Hematopoietic multipotent progenitor cell treated with erythropoietin and hydrocortisone succinate and interleukin-3 and kit ligand, for 15 days (in vitro differentiated cells): ENCODE measurements around the gene ATOSB.
A peak's percentile ranks its signal among the peaks of the same experiment; 100 is the strongest.

Experiments
- DNase-seq: peaks from one replicate; pipeline ENCODE4 v3.0.0-alpha.2; 2015; ENCODE audit warnings: low spot score

ATOSB gene

DNA sequence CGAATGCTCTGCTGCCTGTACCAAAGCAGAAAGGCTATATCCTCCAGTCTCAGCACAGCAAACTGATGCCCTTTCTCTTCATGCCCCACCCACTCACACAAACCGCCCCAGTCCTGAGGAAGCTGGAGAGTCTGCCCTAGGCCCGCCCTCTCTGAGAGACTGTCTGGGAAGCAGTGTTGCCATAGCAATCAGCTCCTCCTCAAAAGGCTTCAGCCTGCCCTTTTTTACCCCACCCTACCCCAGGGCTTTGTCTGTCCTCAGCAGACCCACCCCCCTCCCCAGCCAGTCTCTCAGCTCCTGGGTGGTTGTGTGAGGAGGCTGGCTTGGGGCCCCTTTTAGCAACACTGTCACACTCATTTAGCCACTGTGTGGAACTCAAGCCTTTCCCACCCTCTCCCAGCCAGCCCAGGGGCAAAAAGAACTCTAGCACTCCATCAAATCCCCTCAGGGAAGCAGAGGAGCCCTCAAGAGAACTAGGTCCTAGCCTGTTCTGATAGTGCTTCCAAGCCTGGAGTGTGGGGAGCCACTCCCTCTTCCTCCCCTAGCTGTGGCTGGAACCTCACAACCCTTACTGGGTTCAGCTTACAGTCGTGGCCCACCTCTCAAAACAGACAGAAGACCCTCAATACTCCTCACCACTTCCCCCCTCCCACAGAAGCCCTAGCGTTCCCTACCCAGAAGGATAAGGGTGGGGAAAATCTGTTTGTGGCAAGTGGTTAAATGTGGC is 1.4 kb downstream of the ATOSB start:
- DNase-seq = peak; percentile 85

DNA sequence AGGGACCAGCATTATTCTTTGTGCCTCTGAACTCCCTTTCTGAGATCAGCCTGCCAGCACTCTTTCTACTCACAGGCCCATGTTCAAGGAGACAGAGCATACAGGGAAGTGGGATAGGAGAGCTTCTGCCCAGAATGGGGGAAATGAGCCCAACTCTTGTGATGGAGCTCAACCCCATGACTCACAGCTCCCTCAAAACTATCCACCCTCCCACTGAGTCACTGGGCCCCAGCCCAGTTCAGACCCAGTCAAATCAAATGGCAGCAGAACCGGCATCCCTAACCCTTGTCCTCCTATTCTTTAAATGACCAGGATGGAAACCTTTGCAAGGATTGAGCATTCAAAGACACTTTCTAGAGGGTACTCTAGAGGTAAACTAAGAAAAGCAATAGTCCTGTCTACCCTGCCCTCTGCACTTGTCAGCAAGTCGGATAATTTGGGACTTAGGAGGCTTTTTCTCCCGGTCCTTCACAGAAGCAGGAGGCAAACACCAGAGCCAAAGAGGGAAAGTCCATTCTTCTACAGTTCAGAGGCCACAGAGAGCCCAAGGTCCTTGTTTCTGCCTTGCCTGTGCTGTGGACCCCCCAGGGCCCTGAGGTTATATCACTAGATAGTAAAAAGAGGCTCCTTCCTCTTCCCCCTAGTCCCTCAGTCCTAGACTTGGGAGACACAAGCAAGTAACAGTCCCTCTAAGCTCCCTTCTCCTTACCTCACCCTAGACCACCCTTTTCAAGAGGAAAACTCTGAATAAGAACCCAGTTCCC is 3.2 kb downstream of the ATOSB start:
- DNase-seq = peak; percentile 78

DNA sequence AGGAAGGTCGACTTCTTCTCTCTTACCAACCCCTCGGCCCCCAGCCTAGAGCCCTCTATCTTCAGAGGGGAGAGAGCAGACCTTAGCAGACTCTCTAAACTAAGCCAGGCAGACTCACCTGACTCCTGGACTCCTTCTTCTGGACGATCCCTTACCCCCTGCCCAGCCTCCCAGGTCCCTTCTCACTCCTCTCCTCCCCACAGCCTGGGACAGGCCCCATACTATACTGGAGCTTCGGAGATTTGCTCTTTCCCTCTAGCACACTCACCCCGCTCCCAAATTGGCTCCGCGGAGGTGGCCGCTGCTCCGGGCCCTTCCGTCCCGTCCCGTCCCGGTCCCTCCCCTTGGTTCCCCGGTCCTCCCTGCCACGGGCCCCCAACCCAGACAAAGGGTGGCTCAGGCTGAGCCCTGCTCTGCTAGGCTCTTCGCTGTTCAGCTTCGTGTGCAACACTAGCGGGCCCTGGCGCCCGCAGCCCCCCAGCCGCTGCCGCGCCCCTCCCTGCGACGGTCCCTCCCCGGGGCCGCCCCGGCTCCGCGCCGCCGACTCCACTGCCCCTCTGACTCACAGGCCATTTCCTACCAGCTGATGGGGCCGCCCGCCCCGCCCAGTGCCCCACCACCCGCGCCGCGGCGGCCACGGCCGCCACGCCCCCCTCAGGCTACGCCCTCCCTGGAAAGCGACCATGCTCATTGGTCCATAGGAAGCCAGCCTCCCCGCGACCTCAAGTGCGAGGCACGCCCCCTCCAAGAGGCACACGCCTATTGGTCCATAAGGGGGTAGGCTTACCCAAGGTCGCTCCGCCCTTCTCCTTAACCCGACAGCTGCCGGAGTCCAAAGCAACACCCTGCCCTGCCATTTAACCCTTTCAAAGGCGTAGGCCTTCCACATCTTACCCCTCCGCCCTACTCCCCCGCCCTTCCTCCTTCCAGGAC is 4.4 kb downstream of the ATOSB start:
- DNase-seq = peak; percentile 100

DNA sequence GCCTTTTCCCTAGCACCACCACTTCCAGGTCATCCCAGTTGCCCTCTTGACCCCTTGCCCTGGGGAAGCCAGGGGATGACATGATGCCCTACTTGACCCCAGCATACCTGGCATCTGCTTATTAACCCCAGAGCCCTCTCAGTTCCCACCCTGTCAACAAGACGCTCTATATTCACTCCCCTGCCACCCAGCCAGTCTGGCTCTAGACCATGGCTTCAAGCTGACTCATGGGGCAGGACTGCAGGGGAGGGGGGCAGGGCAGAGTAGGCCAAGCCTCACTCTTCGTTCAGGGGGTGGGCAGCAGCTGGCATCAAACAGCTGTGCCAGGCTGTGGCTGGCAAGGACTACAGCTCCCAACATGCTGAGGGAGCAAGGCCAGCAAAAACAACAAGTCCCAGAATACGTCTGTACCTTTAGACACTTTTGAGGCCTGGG is 5.3 kb downstream of the ATOSB start:
- DNase-seq = peak; percentile 92

DNA sequence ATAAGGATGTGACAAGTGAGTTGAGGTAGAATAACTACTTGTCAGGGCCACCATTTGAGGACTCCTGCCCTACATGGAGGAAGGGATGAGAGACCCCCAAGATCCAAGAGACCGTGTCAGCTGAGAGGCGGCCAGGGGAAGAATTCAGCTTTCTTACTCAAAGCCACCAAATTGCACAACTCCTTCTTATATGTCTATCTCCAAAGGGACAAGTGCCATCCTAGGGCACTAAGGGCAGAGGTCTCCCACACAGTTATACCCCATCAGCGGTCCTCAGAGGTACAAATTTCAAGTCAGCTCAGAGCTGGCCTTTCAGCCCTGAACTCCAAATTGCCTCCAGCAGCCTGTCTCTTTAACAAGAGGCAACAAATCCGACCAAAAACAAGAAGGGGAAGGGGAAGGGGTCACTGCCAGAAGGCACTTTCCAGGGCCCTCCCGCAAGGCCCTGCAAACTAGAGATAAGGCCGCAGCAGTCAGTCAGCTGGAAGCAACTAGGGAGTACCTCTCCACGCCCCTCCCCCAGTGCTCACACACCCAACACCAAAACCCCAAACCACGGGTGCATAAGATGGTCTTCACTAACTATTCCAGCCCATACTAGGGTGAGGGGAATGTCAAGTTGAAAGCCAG is 6.6 kb downstream of the ATOSB start:
- peak; percentile 95 for DNase-seq

DNA sequence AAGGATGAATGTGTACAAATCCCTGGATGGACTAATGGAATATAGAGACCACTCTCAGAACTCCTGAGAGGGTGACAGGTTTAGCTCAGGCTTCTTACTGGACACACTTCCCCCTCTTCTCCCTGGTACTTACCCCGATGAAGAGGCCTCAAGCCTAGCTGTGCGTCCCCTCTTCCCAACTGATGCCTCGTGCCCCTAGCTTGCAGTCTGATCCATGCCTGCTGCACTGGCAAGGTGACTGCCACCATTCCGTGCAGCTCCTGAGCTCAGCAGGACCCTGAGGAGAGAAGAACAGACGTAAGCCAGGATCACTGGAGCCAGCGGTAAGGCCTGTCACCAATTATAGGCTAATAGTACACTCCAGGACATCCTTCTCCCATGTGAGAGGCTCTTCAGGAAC is 7.2 kb downstream of the ATOSB start:
- peak; percentile 23 for DNase-seq

DNA sequence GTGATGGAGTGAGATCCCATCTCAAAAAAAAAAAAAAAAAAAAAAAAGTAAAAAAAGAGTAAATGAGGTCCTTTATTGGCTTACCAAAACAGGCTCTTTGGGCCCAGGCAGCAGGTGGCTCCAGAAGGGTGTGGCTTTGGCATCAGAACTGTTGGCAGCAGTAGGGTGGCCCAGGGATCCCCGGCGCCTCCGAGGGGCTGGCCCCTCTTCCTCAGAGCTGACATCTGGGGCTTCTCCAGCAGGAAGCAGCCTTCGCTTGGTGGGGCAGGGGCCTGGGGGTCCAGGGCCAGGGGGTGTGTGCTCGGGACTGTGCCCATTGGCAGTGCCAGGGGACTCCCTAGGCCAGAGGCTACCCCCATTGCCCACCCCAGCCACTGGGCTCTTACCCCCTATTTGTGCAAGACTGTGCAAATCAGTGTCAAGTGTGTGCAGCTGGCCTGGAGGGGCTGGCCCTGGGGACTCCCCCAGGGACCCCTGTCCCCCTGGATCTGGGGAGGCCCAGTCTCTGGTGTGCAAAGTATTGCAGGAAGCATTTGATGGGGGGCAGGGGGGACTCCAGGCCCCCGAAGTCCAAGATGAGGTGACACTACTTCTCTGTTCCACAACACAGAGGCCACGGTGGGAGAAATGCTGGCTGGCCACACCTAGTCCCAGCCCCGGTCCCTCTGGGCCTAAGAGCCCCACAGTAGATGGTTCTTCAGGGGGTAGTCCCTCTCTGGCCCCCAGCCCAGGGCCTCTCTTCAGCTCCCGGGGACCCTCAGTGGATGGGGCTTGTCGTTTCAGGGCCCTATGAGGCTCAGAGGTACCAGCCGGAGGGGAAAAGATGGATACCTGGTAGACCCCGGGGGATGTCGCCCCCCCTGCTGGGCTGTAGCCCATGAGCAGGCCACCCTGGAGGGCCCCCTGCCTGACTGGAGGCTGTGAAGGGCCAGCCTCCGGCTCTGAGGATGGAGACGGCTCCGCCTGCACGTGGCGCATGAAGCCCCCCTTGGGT is 8.1 kb downstream of the ATOSB start:
- DNase-seq = peak; percentile 67

DNA sequence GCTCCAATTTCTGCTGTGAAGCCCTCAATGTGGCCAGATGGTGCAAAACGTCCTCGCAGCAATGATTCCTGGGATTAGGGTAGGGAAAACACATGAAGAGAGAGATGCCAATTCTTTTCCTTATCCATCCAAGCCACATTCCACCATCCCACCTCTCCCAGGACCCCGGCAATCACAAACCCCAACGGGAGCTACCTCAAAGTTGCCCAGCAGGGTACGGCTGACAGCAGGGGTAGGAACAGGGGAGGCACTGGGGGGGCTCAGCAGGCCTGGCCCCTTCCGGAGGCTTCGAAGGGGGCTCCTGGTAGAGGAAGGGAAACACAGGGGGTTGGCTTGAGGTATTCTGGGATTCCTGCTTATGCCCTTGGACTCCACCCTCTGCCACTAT is 9.3 kb downstream of the ATOSB start:
- DNase-seq = no peak

DNA sequence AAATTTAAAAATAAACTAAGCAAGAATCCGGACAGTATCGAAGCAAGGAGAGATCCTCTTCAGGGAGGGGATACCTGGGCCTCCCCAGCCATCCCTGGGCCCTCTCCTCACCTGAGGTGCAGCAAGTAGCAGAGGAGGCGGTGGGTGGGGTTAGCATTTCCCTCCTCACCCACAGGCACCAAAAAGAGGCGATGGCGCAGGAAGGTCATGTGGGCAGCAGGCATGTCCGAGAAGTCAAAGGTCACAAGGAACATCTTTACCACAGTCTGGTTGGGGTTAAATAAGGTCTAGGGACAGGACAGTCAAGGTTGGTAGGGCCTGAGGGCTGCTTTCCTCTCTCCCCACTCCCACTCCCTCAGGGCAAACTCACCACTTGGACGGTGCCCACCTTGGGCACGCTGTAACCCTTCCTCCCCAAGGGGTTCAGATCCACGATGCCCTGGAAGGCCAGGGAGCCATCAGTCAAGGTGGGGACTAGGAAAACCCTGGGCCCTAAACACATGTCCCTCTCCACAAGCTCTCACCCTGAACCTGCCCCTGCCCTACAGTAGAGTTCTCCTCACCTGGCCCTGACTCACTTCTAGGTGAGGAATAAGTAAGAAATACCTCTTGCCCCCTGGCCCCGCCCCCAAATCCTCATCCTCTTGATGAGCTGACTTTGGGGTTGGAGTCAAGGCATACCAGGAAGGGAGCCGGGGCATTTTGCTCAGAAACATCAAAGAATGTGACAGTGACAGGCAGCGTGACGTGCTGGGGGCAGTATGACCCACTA is 9.9 kb downstream of the ATOSB start:
- DNase-seq = no peak

DNA sequence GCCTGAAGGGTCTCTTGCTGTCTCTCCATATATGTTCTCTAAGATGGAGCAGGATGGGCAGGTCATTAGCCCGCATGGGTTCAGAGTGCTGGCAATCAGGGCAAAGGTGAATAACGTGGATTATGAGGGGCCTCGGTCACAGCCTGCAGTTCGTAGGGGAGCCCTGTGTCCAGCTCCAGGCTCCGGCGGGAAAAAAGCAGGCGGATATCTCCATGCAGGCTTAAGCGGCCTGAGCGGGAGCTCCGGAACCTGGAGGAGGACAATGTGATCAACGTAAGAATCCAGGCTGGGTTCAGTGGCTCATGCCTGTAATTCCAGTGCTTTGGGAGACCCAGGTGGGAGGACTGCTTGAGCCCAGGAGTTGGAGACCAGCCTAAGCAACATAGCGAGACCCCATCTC is 10.5 kb downstream of the ATOSB start:
- no peak for DNase-seq

DNA sequence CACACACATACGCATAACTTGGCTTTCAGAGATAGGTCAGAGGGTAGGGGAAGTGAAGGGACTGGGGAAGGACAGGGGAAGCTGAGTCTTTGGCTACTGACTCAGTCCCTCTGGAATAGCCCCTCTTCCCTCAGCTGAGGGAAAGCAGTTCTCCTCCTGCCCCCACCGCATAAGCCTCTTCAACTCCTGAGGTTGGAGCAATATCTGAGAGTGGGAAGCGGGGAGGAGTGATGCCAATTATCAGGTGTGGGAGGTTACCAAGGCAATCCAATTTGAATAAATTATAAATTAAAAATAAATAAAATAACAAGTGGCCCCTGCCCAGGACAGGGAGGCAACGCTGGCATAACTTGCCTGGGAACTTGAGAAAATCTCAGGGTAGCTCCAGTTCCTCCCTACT is 11.1 kb downstream of the ATOSB start:
- no peak for DNase-seq

DNA sequence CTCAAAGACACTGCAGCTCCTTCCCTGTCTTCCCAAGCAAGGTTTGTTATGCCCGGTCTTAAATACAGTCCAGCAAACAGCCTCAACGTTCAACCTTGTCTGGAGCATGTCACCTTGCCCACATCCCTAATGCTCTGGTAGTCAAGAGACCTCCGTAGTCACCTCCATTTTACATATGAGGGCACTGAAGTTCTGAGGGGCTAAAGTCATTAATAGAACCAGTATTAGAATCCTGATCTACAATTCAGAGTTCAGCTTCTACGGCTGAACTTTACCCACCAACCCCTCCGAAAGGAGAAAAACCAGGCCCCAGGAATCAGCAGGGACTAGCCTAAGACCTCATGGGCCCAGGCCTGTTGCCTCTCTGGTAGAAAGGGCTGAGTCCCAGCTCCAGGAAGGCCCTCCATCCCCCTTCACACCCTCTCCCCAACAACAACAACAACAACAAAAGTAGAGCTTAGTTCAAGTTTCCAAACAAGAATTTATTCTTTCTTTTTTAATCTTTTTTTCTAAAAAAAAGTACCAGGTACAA is 11.9 kb downstream of the ATOSB start:
- DNase-seq = no peak

DNA sequence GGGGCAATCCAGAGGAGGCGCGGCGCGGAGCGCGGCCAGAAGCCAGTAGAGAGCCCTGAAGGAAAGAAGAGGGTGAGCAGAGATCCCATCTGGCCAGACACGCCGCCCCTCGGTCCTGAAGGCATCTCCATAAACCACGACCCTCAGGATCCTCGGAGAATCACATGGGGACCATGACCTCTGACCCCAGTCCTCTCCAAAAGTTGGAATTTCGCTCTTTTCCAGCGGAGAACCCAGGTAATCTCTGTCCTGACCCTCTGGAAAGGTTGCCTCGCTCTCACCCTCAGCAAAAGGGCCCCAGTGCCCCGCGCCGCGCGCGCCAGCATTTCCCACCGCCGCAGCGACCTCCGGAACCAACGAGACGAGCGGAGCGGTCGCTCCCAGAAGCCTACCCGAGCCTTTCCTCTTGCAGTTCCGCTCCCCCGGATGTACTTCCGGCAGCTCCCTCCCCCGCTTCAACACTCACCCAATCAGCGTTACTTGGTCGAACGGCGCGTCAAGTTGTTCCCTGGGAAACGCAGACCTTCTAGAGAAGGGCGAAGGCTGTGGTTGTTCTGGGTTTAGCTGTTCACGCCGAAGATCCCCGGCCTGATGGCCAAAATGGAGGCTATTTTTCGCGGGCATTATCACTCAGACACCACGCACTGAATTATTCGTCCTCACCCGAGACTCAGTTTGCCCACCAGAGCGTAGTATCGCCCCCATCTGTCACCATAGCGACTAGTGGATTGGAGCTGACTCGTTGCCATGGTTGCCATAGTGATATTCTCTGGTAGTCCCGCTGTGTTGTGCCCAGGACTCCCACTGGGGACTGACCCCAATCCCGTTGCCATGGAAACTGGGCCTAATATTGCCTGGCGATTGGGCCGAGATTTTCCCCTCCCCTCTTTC is 12.6 kb downstream of the ATOSB start, which contains the start of gene STOML2:
STOML2 (minus strand) TSS at position 363 of the 891 bp plus-strand sequence; CDS start at position 326, 37 bp downstream.
- DNase-seq = peak; percentile 94

DNA sequence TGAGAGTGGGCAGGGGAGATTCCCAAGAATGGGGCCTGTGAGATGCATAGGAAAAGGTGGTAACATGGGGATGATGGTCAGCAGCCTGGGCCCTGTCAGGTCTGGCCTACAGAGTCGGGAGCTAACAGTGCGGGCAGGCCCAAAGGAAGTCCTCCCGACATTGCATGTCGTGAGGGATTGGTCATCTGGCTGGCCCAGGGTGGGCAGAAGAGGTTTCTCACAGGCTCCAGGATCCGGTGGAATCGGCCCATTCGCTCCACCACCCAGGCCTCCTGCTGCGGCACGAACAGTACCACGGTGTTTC is 13.2 kb downstream of the ATOSB start:
- DNase-seq = no peak

DNA sequence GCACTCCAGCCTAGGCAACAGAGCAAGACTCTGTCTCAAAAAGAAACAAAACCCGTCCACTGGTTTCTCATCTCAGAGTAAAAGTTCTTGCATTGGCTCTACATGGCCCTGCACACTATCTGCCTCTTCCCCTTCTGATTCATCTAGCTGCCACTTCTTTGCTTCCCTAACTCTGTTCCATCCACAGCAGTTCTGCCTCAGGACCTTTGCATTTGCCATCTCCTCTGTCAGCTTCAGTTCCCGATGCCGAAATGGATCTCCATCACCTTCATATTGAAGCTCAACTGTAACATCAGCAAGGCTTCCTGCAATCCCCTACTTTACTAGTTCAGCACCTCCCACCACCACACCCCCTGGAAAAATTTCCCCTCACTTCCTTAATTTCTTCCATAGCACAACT is 18.1 kb downstream of the ATOSB start:
- DNase-seq = no peak

DNA sequence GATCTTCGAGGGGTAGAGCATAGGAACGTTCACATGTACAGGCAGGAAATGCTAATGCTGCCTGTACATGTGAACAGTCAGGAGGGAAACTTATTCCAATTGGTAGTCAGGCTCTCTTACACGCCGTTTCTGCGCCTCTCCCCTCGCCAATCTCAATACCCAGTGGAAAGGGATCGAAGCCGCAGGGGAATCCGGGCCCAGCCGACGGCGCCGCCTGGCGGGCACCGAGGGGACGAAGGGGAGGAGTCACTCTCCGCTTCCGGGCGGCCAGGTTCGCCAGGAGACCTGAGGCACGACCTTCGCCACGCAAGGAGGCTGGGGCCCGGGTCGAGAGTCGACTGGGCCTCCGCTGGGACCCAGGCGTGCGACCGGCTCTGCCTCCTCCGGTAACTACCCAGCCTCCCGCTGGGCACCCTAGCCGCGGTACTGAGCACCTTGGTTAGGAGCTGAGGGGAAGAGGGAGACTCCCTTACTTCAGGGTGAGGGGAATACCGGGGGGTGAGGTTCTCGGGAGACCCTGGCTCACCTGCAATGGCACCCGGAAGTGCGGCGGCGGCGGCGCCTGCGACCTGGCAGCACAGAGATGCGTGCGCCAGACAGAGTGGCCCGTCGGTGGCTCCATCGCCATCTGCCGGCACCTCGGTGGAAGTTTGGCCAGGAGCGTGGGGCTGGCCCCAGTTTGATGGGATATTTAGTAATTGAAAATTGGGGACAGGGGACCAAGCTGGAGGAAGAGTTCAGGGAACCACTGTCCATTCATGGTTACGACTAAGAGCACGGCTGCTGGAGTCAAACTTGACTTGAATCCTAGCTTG is 19.4 kb downstream of the ATOSB start, which contains the start of gene PIGO:
PIGO (minus strand) TSS at position 557 of the 815 bp plus-strand sequence. CDS start 1,026 bp downstream, outside the sequence.
- peak; percentile 89 for DNase-seq

DNA sequence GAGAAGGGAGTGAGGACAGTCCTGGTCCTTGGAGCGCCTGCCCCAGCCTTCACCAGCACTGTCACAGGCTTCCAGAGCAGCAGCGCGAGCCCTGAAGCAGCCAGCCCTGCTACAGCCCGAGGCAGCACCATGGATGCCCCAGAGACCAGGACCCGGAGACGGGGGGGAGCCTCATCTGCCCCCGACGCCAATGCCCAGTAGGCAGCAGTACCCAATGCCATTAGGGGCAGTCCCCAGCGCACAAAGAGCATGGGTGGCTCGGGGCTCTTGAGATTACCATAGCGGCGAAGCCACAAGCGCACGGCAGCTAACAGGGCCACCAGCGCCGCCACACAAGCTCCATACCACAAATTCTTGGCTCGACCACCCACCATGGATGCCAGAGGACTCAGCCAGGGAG is 24.1 kb downstream of the ATOSB start:
- no peak for DNase-seq

DNA sequence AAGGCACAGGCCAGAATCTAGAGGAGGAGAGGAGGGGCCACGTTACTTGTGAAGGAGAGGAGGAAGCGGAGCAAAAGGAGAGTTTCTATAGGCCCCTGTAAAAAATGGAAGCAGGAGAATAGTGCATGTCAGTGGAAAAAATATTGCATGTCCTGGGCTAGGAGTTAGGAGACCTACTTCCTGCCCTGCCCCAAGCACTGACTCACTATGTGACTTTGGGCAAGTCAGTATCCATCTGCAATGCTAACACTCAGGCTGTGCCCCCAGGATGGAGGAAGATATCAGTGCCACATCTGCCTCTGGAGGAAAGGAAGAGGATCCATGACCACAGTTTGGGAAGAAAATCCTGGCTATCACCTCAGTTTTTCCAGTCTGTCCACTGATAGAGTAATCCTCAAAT is 26.2 kb downstream of the ATOSB start:
- no peak for DNase-seq
